WTC11 (cell line): ENCODE measurements around the gene AP2S1. TPM values are rescaled to one million over a fixed set of nuclear protein-coding genes. Genes with fewer than 3 reads are reported as not detected.

Source experiments
- ATAC-seq: fragments of 200-7000 bp; cut with Tn5 transposase; 2 replicates; pipeline ENCODE4 v1.10.0; 2021; ENCODE audit warnings: mild to moderate bottlenecking, moderate library complexity
- CTCF ChIA-PET: fragments of 300-600 bp; sonication (Branson Sonifier 250); formaldehyde crosslinking; loops from one replicate; lab custom pipeline; 2021; ENCODE audit warnings: antibody characterized with exemption; lab: Charles Lee
- POLR2A ChIA-PET: fragments of 350-600 bp; sonication (Branson Sonifier 250); formaldehyde crosslinking; loops from one replicate; lab custom pipeline; 2021; ENCODE audit warnings: antibody characterized with exemption; lab: Charles Lee
- DNase-seq: peaks from one replicate; pipeline ENCODE4 v3.0.0; 2021; ENCODE audit warnings: low spot score
- H3K27ac Mint-ChIP-seq: 2 replicates; pipeline ENCODE4 v1.8.0; 2021; ENCODE audit warnings: mixed read lengths
- H3K27me3 Mint-ChIP-seq: 2 replicates; pipeline ENCODE4 v1.8.0; 2021; ENCODE audit warnings: low read depth, mild to moderate bottlenecking, moderate library complexity, mixed read lengths
- H3K36me3 Mint-ChIP-seq: 2 replicates; pipeline ENCODE4 v1.8.0; 2021; ENCODE audit warnings: mixed read lengths
- H3K4me1 Mint-ChIP-seq: 2 replicates; pipeline ENCODE4 v1.8.0; 2022; ENCODE audit warnings: mixed read lengths
- H3K4me3 Mint-ChIP-seq: 2 replicates; pipeline ENCODE4 v1.8.0; 2021; ENCODE audit warnings: mild to moderate bottlenecking, moderate library complexity, mixed read lengths
- H3K9me3 Mint-ChIP-seq: 2 replicates; pipeline ENCODE4 v1.8.0; 2021; ENCODE audit warnings: mixed read lengths
- ATF1 ChIP-seq: sonication (generic); formaldehyde crosslinking; IDR thresholded peaks from 2 replicates; pipeline ENCODE4 v1.8.1; 2023; ENCODE audit warnings: mild to moderate bottlenecking, moderate library complexity, missing genetic modification reagents
- E2F5 ChIP-seq: sonication (generic); formaldehyde crosslinking; IDR thresholded peaks from 2 replicates; pipeline ENCODE4 v1.8.1; 2022; ENCODE audit warnings: mild to moderate bottlenecking, moderate library complexity, missing genetic modification reagents
- ELF4 ChIP-seq: sonication (generic); formaldehyde crosslinking; IDR thresholded peaks from 2 replicates; pipeline ENCODE4 v1.8.1; 2022; ENCODE audit warnings: low read depth, mild to moderate bottlenecking, moderate library complexity, missing genetic modification reagents
- FOXJ3 ChIP-seq: sonication (generic); formaldehyde crosslinking; IDR thresholded peaks from 2 replicates; pipeline ENCODE4 v1.9.0; 2021; ENCODE audit warnings: missing genetic modification reagents, mild to moderate bottlenecking, borderline replicate concordance
- FOXP1 ChIP-seq: sonication (generic); formaldehyde crosslinking; IDR thresholded peaks from 2 replicates; pipeline ENCODE4 v1.8.0; 2022; ENCODE audit warnings: missing genetic modification reagents, mild to moderate bottlenecking, moderate library complexity, borderline replicate concordance
- GABPB1 ChIP-seq: sonication (generic); formaldehyde crosslinking; IDR thresholded peaks from 2 replicates; pipeline ENCODE4 v1.8.1; 2023; ENCODE audit warnings: mild to moderate bottlenecking, missing genetic modification reagents
- MLX ChIP-seq: sonication (generic); formaldehyde crosslinking; IDR thresholded peaks from 2 replicates; pipeline ENCODE4 v1.8.1; 2023; ENCODE audit warnings: mild to moderate bottlenecking, missing genetic modification reagents, moderate library complexity
- MXD4 ChIP-seq: fragments of 250-450 bp; sonication (Bioruptor Pico); IDR thresholded peaks from 2 replicates; pipeline ENCODE4 v1.8.0; 2021; ENCODE audit warnings: mild to moderate bottlenecking, moderate library complexity, borderline replicate concordance
- NFE2L1 ChIP-seq: sonication (generic); formaldehyde crosslinking; IDR thresholded peaks from 2 replicates; pipeline ENCODE4 v1.8.1; 2023; ENCODE audit warnings: missing genetic modification reagents
- NFYB ChIP-seq: sonication (generic); formaldehyde crosslinking; conservative IDR thresholded peaks from 2 replicates; pipeline ENCODE4 v1.8.0; 2022; ENCODE audit warnings: low read depth, missing genetic modification reagents
- PRRX2 ChIP-seq: fragments of 250-450 bp; sonication (Bioruptor Pico); IDR thresholded peaks from 2 replicates; pipeline ENCODE4 v1.8.0; 2021; ENCODE audit warnings: mild to moderate bottlenecking
- RELA ChIP-seq: sonication (generic); formaldehyde crosslinking; IDR thresholded peaks from 2 replicates; pipeline ENCODE4 v1.8.1; 2022; ENCODE audit warnings: missing genetic modification reagents, mild to moderate bottlenecking, borderline replicate concordance
- STAT6 ChIP-seq: sonication (generic); formaldehyde crosslinking; conservative IDR thresholded peaks from 2 replicates; pipeline ENCODE4 v1.8.1; 2023; ENCODE audit warnings: mild to moderate bottlenecking, low read depth, missing genetic modification reagents, moderate library complexity
- USF2 ChIP-seq: sonication (generic); formaldehyde crosslinking; IDR thresholded peaks from 2 replicates; pipeline ENCODE4 v1.8.1; 2023; ENCODE audit warnings: mild to moderate bottlenecking, missing genetic modification reagents, moderate library complexity
- ZBTB21 ChIP-seq: sonication (generic); formaldehyde crosslinking; IDR thresholded peaks from 2 replicates; pipeline ENCODE4 v1.8.1; 2023; ENCODE audit warnings: mild to moderate bottlenecking, missing genetic modification reagents, borderline replicate concordance
- ZNF121 ChIP-seq: sonication (generic); formaldehyde crosslinking; IDR thresholded peaks from 2 replicates; pipeline ENCODE4 v1.8.0; 2023; ENCODE audit warnings: missing genetic modification reagents
- ZNF423 ChIP-seq: fragments of 250-450 bp; sonication (Bioruptor Pico); IDR thresholded peaks from 2 replicates; pipeline ENCODE4 v2.1.2; 2022; ENCODE audit warnings: mild to moderate bottlenecking, moderate library complexity
- ZNF671 ChIP-seq: fragments of 250-450 bp; sonication (Bioruptor Pico); IDR thresholded peaks from 2 replicates; pipeline ENCODE4 v1.8.0; 2021; ENCODE audit warnings: mild to moderate bottlenecking
- total RNA-seq: library from RNA; stranded (reverse); gene quantifications from 3 replicates; pipeline ENCODE4 v1.2.3, GENCODE V29; 2021
- TF ChIP-seq, protein P1 (sequence below): sonication (generic); formaldehyde crosslinking; IDR thresholded peaks from 2 replicates; pipeline ENCODE4 v1.8.0; 2022; ENCODE audit warnings: mild to moderate bottlenecking, missing genetic modification reagents

Gene AP2S1
- total RNA-seq, 1 experiment from 2014 or later: 249 TPM

GRCh38 chr19:46900341-46900740 is 49.7 kb upstream of the AP2S1 start:
- CTCF ChIA-PET: interaction anchor here (1.7 kb wide), 1 partner anchor 71 kb away, joined by 4 read pairs; no protein-coding TSS in a partner anchor
- DNase-seq: no peak
- no peaks in the 10 kb centered on the region for H3K9me3 Mint-ChIP-seq
- no peak for ATAC-seq
- H3K27me3 Mint-ChIP-seq: no peaks in the 10 kb centered on the region
- no peaks in the 10 kb centered on the region for H3K36me3 Mint-ChIP-seq
- H3K4me3 Mint-ChIP-seq: no peak overlapping the region
- POLR2A ChIA-PET: no interaction called here
- peaks cover 46% of the 10 kb centered on the region for H3K4me1 Mint-ChIP-seq
- TF ChIP-seq NFYB (CRISPR knock-in tag) (no peak), USF2 (no peak), MLX (no peak), PRRX2 (CRISPR knock-in tag) (no peak), NFE2L1 (CRISPR knock-in tag) (no peak), RELA (CRISPR knock-in tag) (no peak), E2F5 (no peak)
- no peak overlapping the region for H3K27ac Mint-ChIP-seq

DNA sequence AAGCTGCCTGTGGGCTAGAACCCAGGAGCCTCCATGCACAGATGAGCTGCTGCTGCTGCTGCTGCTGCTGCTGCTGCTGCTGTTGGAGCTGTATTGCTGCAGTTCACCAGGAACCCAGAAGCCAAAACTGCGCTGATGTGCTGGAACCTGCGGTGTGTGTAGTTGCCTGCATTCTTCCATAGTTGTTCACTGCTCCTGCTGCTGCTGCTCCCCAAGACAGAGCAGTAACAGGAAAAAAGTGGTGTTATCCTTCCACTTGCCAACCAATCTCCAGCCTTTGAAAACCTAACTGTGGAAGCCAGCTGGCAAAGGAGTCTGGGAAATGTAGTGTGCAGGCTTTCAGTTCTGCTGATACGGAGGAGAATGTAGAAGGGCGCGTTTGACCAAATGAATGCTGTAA is 48.1 kb upstream of the AP2S1 start:
- DNase-seq: no peak
- ChIA-PET POLR2A (no interaction called here), CTCF (interaction anchor here (1.1 to 1.6 kb wide), 5 partner anchors 10 to 114 kb away, joined by 3 to 4 read pairs (median 4); no protein-coding TSS in a partner anchor)
- ATAC-seq: peak; percentile 24
- Mint-ChIP-seq H3K9me3 (no peaks in the 10 kb centered on the region), H3K4me1 (peaks cover 36% of the 10 kb centered on the region), H3K4me3 (no peak overlapping the region), H3K27me3 (no peaks in the 10 kb centered on the region), H3K36me3 (no peaks in the 10 kb centered on the region), H3K27ac (peak overlapping the region; percentile 4; the same call in 1 of the 2 replicates)
- TF ChIP-seq, protein P1, sequence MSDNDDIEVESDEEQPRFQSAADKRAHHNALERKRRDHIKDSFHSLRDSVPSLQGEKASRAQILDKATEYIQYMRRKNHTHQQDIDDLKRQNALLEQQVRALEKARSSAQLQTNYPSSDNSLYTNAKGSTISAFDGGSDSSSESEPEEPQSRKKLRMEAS: no peak
- no peak for TF ChIP-seq ZNF423 (CRISPR knock-in tag)
- no peak for TF ChIP-seq ZNF121 (CRISPR knock-in tag)
- no peak for TF ChIP-seq ELF4 (CRISPR knock-in tag)
- TF ChIP-seq ATF1 (CRISPR knock-in tag): no peak

- DNase-seq (no peak), ATAC-seq (no peak)
- no peak for TF ChIP-seq ZBTB21 (CRISPR knock-in tag)
- no peak for TF ChIP-seq ATF1 (CRISPR knock-in tag)
- peak; percentile 44; the same call in 1 of the 2 replicates for TF ChIP-seq GABPB1 (CRISPR knock-in tag)
- no peak for TF ChIP-seq ZNF423 (CRISPR knock-in tag)
- TF ChIP-seq ZNF671: no peak
- TF ChIP-seq FOXJ3 (CRISPR knock-in tag): no peak
- TF ChIP-seq MXD4 (CRISPR knock-in tag): no peak
- TF ChIP-seq STAT6 (CRISPR knock-in tag): no peak
- no peak for TF ChIP-seq FOXP1 (CRISPR knock-in tag)
- Mint-ChIP-seq H3K27me3 (no peaks in the 10 kb centered on the region), H3K27ac (peak overlapping the region; percentile 58), H3K9me3 (no peaks in the 10 kb centered on the region), H3K4me1 (peaks cover 25% of the 10 kb centered on the region), H3K4me3 (no peak overlapping the region), H3K36me3 (no peaks in the 10 kb centered on the region)
- ChIA-PET CTCF (interaction anchor here (1.2 kb wide), 1 partner anchor 95 kb away, joined by 3 read pairs; no protein-coding TSS in a partner anchor), POLR2A (interaction anchor here (0.6 to 0.7 kb wide), 2 partner anchors 48 to 1563 kb away, joined by 4 read pairs; no protein-coding TSS in a partner anchor)
Observed at GRCh38 chr19:46896076-46896794, 45.6 kb upstream of the AP2S1 start.
